GM21447 (cell line): ENCODE results near the gene C14orf132.

Experiments used
- ATAC-seq: cut with Tn5 transposase; IDR thresholded peaks from one replicate; pipeline ENCODE4 v1.9.1; 2021; ENCODE audit not compliant: unreplicated experiment

C14orf132 gene

GRCh38 chr14:96081767-96082400 lies 42.7 kb downstream of the C14orf132 start:
- ATAC-seq: no peak

GRCh38 chr14:96082420-96083300 lies 43.5 kb downstream of the C14orf132 start:
- no peak for ATAC-seq

GRCh38 chr14:96083667-96084320 lies 44.6 kb downstream of the C14orf132 start:
- no peak for ATAC-seq

GRCh38 chr14:96084796-96085195 lies 45.6 kb downstream of the C14orf132 start:
- ATAC-seq: no peak

- no peak for ATAC-seq
These were observed 46.2 kb downstream of the C14orf132 start for GRCh38 chr14:96085369-96085768.

GRCh38 chr14:96086032-96086431 lies 46.9 kb downstream of the C14orf132 start:
- ATAC-seq: no peak

GRCh38 chr14:96086574-96087077 lies 47.5 kb downstream of the C14orf132 start:
- no peak for ATAC-seq

GRCh38 chr14:96088074-96088473 lies 48.9 kb downstream of the C14orf132 start:
- no peak for ATAC-seq

- ATAC-seq: no peak
These were observed 49.3 kb downstream of the C14orf132 start for GRCh38 chr14:96088481-96088880.

GRCh38 chr14:96088911-96089310 lies 49.7 kb downstream of the C14orf132 start:
- ATAC-seq: no peak

GRCh38 chr14:96089401-96089800 lies 50.2 kb downstream of the C14orf132 start:
- no peak for ATAC-seq

GRCh38 chr14:96090441-96091148 lies 51.4 kb downstream of the C14orf132 start:
- ATAC-seq: no peak

- no peak for ATAC-seq
These were observed 52.1 kb downstream of the C14orf132 start for GRCh38 chr14:96091149-96091693.

- no peak for ATAC-seq
These were observed 52.8 kb downstream of the C14orf132 start for GRCh38 chr14:96091941-96092411.

- no peak for ATAC-seq
These were observed 53.8 kb downstream of the C14orf132 start for GRCh38 chr14:96092936-96093335.

- ATAC-seq: no peak
These were observed 55.0 kb downstream of the C14orf132 start for GRCh38 chr14:96094211-96094610.

- ATAC-seq: no peak
These were observed 55.5 kb downstream of the C14orf132 start for GRCh38 chr14:96094656-96095055.

- no peak for ATAC-seq
These were observed 55.9 kb downstream of the C14orf132 start for GRCh38 chr14:96095058-96095457.

- ATAC-seq: no peak
These were observed 56.7 kb downstream of the C14orf132 start for GRCh38 chr14:96095581-96096476.
